Measurements from ENCODE around the gene SEC24D. TPM values are rescaled to one million over a fixed set of nuclear protein-coding genes. Genes with fewer than 3 reads are reported as not detected.

SEC24D gene
- total and polyA plus RNA-seq, 9 of the 15 experiments (the other 6 are each of a cell fraction or from before 2014, with no cell fraction given): 7.1 to 22.5 (median 11.3) TPM

GRCh38 chr4:118807659-118808058 is 28.3 kb downstream of the SEC24D start:
- no TSS peak for BruUV-seq (replicated peaks)
- ChIA-PET CTCF (ENCODE audit: low intra/inter-chr PET ratio) (no interaction called here), POLR2A (no interaction called here)
- no peaks in the 10 kb centered on the region for H3K4me1 ChIP-seq (replicated peaks in 1 of 2; ENCODE audit: control insufficient read depth in 2 of 2, insufficient read depth in 2 of 2, low read length in 2 of 2)
- no peaks in the 10 kb centered on the region for H4K20me1 ChIP-seq (replicated peaks; ENCODE audit: control insufficient read depth, insufficient read depth, low read length)
- H3K27ac ChIP-seq (ENCODE audit: extremely low read depth, low read depth, low read length): no peak overlapping the region
- no peak overlapping the region for H2AFZ ChIP-seq (ENCODE audit: low read depth, low read length)
- H3K79me2 ChIP-seq (ENCODE audit: control insufficient read depth, insufficient read depth, low read length): no peaks in the 10 kb centered on the region
- no peak overlapping the region for H3K9ac ChIP-seq (ENCODE audit: insufficient read depth in 1 of 2, low read depth in 2 of 2, low read length in 2 of 2)
- H3K27me3 ChIP-seq (ENCODE audit: control insufficient read depth in 2 of 2, insufficient read depth in 2 of 2, low read length in 2 of 2): no peaks in the 10 kb centered on the region
- peaks cover 45% of the 10 kb centered on the region; the same call in 2 of the 3 replicates for H3K36me3 ChIP-seq (ENCODE audit: control insufficient read depth, insufficient read depth, low read length)
- H3K9me1 ChIP-seq (ENCODE audit: control insufficient read depth, insufficient read depth, low read length): no peaks in the 10 kb centered on the region
- intact Hi-C loops (cut with micrococcal nuclease) (no loop called here), in situ Hi-C loops (cut with MboI) (no loop called here)
- no peaks in the 10 kb centered on the region for H3K9me3 ChIP-seq (replicated peaks; ENCODE audit: control insufficient read depth, insufficient read depth, low read depth, low read length)
- no peak overlapping the region for H3K4me3 ChIP-seq
- FAIRE-seq: no peak
- ATAC-seq: no peak
- H3K4me2 ChIP-seq (ENCODE audit: insufficient read depth, low read length): no peak overlapping the region
- no peak for DNase-seq (ENCODE audit: extremely low read depth in 1 of 4, low spot score in 3 of 4)
- 52% methylated on average over 2 of the region's 2 CpGs for WGBS (ENCODE audit: insufficient coverage, low coverage, missing lambda C conversion rate)
- TF ChIP-seq NR0B1 (IDR thresholded peaks at IDR 0.05; ENCODE audit: partially characterized antibody) (no peak), TOE1 (IDR thresholded peaks at IDR 0.05; ENCODE audit: borderline replicate concordance) (no peak), TOE1 (CRISPR knock-in tag; IDR thresholded peaks at IDR 0.05; ENCODE audit: borderline replicate concordance, low read depth) (no peak), NCOA4 (IDR thresholded peaks at IDR 0.05; ENCODE audit: partially characterized antibody) (no peak), NCOA1 (IDR thresholded peaks at IDR 0.05; ENCODE audit: low read depth) (no peak), TAF1 (IDR thresholded peaks at IDR 0.05; ENCODE audit: control insufficient read depth, extremely low read depth, insufficient read depth, low read length, severe bottlenecking) (no peak), ZNF511 (CRISPR knock-in tag; IDR thresholded peaks at IDR 0.05) (no peak), NR2C2 (CRISPR knock-in tag; IDR thresholded peaks at IDR 0.05) (no peak), NR2C2 (tag; IDR thresholded peaks at IDR 0.05) (no peak), RAD21 (CRISPR knock-in tag; conservative IDR thresholded peaks at IDR 0.05 in 1 of 2, IDR thresholded peaks at IDR 0.05 in 1 of 2) (no peak), FOXP4 (CRISPR knock-in tag; IDR thresholded peaks at IDR 0.05; ENCODE audit: borderline replicate concordance) (no peak), CBX2 (IDR thresholded peaks at IDR 0.05; ENCODE audit: insufficient read depth, low read length, poor library complexity, severe bottlenecking) (no peak), POU5F1 (IDR thresholded peaks at IDR 0.05; ENCODE audit: borderline replicate concordance, low read depth, low read length, partially characterized antibody) (no peak), PATZ1 (CRISPR knock-in tag; IDR thresholded peaks at IDR 0.05; ENCODE audit: borderline replicate concordance) (no peak), YY1 (IDR thresholded peaks at IDR 0.05; ENCODE audit: borderline replicate concordance in 1 of 3, control insufficient read depth in 1 of 3, extremely low read depth in 1 of 3, insufficient read depth in 3 of 3, insufficient read length in 1 of 3, insufficient replicate concordance in 2 of 3, low read depth in 1 of 3, low read length in 2 of 3) (no peak)
